H1 (cell line): ENCODE data around the gene COL4A2.

ENCODE experiments used
- TF ChIP-seq, protein P1 (sequence below), 3 experiments: IDR thresholded peaks; 1 replicate in 2 of 3; 2 replicates in 1 of 3; pipeline versions ENCODE4 v1.5.1 to v1.6.1; 2011; ENCODE audit warnings: low read length in 3 of 3, mild to moderate bottlenecking in 3 of 3, inconsistent platforms in 2 of 3, low read depth in 1 of 3, moderate library complexity in 1 of 3; ENCODE audit not compliant: insufficient read depth in 1 of 3; ENCODE audit errors: control extremely low read depth in 1 of 3
- TF ChIP-seq, protein P2 (sequence below): IDR thresholded peaks from 2 replicates; pipeline ENCODE4 v1.6.1; 2012; ENCODE audit warnings: inconsistent platforms

DNA sequence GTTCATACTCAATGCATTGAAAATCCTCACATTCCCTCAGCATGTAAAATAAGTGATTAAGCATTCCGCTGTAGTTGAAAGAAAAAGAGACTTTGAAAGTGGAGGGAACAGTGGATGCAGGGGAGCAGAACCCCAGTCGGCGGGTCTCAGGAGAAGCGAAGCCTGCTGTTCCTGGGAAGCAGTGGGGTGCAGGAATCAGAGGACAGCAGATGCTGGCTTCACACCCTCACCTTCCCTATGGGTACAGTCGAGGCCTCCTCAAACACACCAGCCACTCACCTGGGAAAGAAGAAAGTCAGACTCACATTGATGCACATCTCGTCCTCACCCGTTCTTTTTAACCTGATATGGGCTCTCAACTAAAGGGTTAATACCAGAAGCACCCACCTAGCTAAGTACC lies 38.2 kb downstream of the COL4A2 start:
- TF ChIP-seq, protein P1, sequence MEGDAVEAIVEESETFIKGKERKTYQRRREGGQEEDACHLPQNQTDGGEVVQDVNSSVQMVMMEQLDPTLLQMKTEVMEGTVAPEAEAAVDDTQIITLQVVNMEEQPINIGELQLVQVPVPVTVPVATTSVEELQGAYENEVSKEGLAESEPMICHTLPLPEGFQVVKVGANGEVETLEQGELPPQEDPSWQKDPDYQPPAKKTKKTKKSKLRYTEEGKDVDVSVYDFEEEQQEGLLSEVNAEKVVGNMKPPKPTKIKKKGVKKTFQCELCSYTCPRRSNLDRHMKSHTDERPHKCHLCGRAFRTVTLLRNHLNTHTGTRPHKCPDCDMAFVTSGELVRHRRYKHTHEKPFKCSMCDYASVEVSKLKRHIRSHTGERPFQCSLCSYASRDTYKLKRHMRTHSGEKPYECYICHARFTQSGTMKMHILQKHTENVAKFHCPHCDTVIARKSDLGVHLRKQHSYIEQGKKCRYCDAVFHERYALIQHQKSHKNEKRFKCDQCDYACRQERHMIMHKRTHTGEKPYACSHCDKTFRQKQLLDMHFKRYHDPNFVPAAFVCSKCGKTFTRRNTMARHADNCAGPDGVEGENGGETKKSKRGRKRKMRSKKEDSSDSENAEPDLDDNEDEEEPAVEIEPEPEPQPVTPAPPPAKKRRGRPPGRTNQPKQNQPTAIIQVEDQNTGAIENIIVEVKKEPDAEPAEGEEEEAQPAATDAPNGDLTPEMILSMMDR (IDR thresholded peaks at IDR 0.05; ENCODE audit: control extremely low read depth in 1 of 3, insufficient read depth in 1 of 3, low read depth in 1 of 3, low read length in 3 of 3): no peak
- TF ChIP-seq, protein P2, sequence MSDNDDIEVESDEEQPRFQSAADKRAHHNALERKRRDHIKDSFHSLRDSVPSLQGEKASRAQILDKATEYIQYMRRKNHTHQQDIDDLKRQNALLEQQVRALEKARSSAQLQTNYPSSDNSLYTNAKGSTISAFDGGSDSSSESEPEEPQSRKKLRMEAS: no peak
